Ovary (tissue), 9 donors: ENCODE results near the gene PPM1M. TPM values are rescaled to one million over a fixed set of nuclear protein-coding genes. Genes with fewer than 3 reads are reported as not detected.

Experiments used
- DNase-seq, 5 donors: peaks; one replicate each; pipeline ENCODE4 v3.0.0-alpha.2; 2019 to 2020
- H3K27ac ChIP-seq, 2 donors: fragments of 200-600 bp; one replicate each; pipeline versions ENCODE4 v1.5.1 to v1.8.0; 2019 to 2022
- H3K27me3 ChIP-seq: fragments of 200-600 bp; one replicate; pipeline ENCODE4 v1.8.0; 2022
- H3K36me3 ChIP-seq: fragments of 200-600 bp; sonication (generic); one replicate; pipeline ENCODE4 v1.5.1; 2019
- H3K4me1 ChIP-seq: one replicate; pipeline ENCODE4 v1.8.1; 2013; ENCODE audit warnings: mild to moderate bottlenecking, moderate library complexity; ENCODE audit not compliant: insufficient read depth
- H3K4me3 ChIP-seq: fragments of 200-600 bp; sonication (generic); one replicate; pipeline ENCODE4 v1.5.1; 2017
- H3K9me3 ChIP-seq, 2 donors: fragments of 200-600 bp in 1 of 2; sonication (generic) in 1 of 2; one replicate each; pipeline versions ENCODE4 v1.5.1 to v1.8.1; 2013 to 2019; ENCODE audit warnings: mild to moderate bottlenecking in 1 of 2, moderate library complexity in 1 of 2
- EP300 ChIP-seq: sonication (generic); formaldehyde crosslinking; IDR thresholded peaks from one replicate; pipeline ENCODE4 v1.6.1; 2017; ENCODE audit warnings: antibody characterized with exemption
- POLR2A ChIP-seq: fragments of 450-650 bp; IDR thresholded peaks from one replicate; pipeline ENCODE4 v1.6.1; 2017; ENCODE audit warnings: antibody characterized with exemption, mild to moderate bottlenecking, moderate library complexity
- WGBS, 3 donors: extraction: QIAGEN DNeasy Blood & Tissue Kit in 1 of 3; methylation state at CpG; one replicate each; pipeline versions ENCODE4 v1.1.5 to v1.1.7; 2013 to 2017; 5-methylcytosine and 5-hydroxymethylcytosine counted together
- intact Hi-C, 4 donors: fragments of 100-400 bp; cut with DNase I; formaldehyde crosslinking; loops; one replicate each; pipeline versions ENCODE4 v1.11.0 to v1.15.1; 2022 to 2023
- polyA plus RNA-seq, 2 donors: library from polyadenylated mRNA; stranded (reverse); fragments of 200-250 nt in 1 of 2; fragments of 350-450 nt in 1 of 2; fragmentation: Illumina TruSeq in 1 of 2; extraction: RNeasy Lipid Tissue Mini Kit (QIAGEN cat#74804) in 1 of 2; gene quantifications; one replicate each; pipeline ENCODE4 v1.2.3, GENCODE V29; 2013 to 2014
- total RNA-seq, 7 donors: library from RNA; depleted of rRNA in 2 of 7; stranded (reverse); fragments of >200 nt in 2 of 7; fragmentation: NEBNext Ultra II Directional in 3 of 7; extraction: Animal tissue kit (Norgen Biotek cat#: 25700) in 3 of 7; gene quantifications; one replicate each; pipeline versions ENCODE4 v1.1.0 to v1.2.4, GENCODE V29; 2016 to 2023
- TF ChIP-seq, protein P1 (sequence below), 3 donors: fragments of 450-650 bp in 2 of 3; fragments of 200-600 bp in 1 of 3; IDR thresholded peaks; one replicate each; pipeline versions ENCODE4 v1.5.1 to v1.8.0; 2016 to 2022; ENCODE audit warnings: antibody characterized with exemption in 3 of 3, mild to moderate bottlenecking in 1 of 3
- donor health status: DM: no; HTN: no; CAD: no; lungs with moderate emphysema.
- donor health status: DM: no; HTN: no; CAD: no.
- donor health status: Bipolar disorder and iron deficiency.
- donor health status: DM: yes; HTN: yes; CAD: no.
- donor health status: DM: no; HTN: no; CAD: no.
- donor health status: DM: yes; HTN: yes; CAD: no.

The PPM1M gene
- total and polyA plus RNA-seq, 9 donors = 15.4 to 48.4 (median 25.7) TPM

DNA sequence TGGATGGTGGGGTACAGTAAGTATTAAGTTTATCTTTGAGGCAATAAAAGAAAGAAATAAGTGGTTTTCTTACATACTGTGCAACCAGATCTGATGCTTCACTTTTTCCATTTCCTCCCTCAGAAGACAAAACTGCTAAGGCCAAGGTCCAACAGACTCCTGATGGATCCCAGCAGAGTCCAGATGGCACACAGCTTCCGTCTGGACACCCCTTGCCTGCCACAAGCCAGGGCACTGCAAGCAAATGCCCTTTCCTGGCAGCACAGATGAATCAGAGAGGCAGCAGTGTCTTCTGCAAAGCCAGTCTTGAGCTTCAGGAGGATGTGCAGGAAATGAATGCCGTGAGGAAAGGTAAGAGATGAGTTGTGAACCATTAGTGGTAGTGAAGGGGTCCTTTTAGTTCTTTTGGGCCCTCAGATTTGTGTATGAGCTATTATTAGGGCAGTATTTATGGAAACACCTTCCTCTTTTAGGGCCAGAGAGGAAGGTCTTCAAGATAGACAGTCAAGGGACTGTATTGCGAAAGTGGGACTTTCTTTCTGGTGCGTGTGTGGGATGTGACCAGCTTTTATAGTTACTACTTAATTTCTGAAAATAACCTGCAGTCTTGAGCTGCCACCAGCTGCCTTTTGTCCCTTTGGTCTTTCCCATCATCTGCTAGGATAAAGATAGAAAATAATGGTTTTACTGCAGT is 43.0 kb upstream of the PPM1M start:
- TF ChIP-seq, protein P1, sequence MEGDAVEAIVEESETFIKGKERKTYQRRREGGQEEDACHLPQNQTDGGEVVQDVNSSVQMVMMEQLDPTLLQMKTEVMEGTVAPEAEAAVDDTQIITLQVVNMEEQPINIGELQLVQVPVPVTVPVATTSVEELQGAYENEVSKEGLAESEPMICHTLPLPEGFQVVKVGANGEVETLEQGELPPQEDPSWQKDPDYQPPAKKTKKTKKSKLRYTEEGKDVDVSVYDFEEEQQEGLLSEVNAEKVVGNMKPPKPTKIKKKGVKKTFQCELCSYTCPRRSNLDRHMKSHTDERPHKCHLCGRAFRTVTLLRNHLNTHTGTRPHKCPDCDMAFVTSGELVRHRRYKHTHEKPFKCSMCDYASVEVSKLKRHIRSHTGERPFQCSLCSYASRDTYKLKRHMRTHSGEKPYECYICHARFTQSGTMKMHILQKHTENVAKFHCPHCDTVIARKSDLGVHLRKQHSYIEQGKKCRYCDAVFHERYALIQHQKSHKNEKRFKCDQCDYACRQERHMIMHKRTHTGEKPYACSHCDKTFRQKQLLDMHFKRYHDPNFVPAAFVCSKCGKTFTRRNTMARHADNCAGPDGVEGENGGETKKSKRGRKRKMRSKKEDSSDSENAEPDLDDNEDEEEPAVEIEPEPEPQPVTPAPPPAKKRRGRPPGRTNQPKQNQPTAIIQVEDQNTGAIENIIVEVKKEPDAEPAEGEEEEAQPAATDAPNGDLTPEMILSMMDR (IDR thresholded peaks at IDR 0.05) = no peak
- TF ChIP-seq EP300 (no peak), POLR2A (no peak)
- 86 to 89% (median 88%) methylated on average over 4 of the region's 4 CpGs for WGBS, 3 donors
- H3K9me3 ChIP-seq = no peaks in the 10 kb centered on the region
- no peak overlapping the region for H3K4me3 ChIP-seq
- no peaks in the 10 kb centered on the region for H3K36me3 ChIP-seq
- H3K4me1 ChIP-seq = peaks cover 5% of the 10 kb centered on the region
- no peaks in the 10 kb centered on the region for H3K27me3 ChIP-seq
- no peak overlapping the region for H3K27ac ChIP-seq
- DNase-seq = no peak
- intact Hi-C loops = no loop called here

DNA sequence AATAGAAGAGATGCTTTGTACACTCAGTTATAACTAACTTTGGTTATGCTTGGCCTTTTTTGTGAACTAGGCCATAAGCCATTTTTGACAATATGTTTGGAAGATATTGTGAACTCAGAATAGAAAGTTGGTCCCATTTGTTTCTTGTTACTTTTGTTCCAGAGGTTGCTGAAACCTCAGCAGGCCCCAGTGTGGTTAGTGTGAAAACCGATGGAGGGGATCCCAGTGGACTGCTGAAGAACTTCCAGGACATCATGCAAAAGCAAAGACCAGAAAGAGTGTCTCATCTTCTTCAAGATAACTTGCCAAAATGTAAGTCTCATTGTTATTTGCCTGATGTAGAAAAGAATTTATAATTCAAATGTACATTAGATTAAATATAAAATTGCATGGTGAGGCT is 41.9 kb upstream of the PPM1M start:
- no peak overlapping the region for H3K4me3 ChIP-seq

DNA sequence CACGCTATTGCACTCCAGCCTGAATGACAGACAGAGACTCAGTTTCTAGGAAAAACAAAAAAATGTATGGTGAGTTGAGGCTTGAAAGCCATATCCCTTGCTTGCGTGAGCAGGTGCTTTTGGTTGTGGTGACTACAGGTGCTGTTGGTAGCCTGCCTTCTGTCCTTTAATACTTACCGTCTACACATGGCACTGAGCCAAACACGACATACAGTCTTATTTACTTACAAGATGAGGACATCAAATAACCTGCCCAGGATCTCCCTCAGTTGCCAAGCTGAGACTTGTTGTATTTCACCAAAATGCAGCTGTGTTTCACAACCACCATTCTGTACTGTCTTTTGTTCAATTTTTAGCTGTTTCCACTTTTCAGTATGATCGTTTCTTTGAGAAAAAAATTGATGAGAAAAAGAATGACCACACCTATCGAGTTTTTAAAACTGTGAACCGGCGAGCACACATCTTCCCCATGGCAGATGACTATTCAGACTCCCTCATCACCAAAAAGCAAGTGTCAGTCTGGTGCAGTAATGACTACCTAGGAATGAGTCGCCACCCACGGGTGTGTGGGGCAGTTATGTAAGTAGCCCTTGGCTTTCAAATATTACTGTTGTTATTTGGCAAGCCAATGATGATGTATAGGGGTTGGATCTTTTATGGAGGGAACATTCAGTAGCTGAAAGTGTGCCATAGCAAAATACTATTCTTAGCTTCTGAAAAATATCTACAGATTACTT is 41.1 kb upstream of the PPM1M start:
- WGBS, 3 donors = 79 to 82% (median 81%) methylated on average over 10 of the region's 10 CpGs
- Histone ChIP-seq H3K4me1 (no peaks in the 10 kb centered on the region), H3K27me3 (no peaks in the 10 kb centered on the region), H3K27ac (no peak overlapping the region), H3K36me3 (no peaks in the 10 kb centered on the region), H3K9me3 (no peaks in the 10 kb centered on the region), H3K4me3 (no peak overlapping the region)
- no peak for DNase-seq
- TF ChIP-seq EP300 (no peak), POLR2A (no peak)
- TF ChIP-seq, protein P1 (IDR thresholded peaks at IDR 0.05) = no peak
- intact Hi-C loops = no loop called here

More for the DNA sequence above, 41.9 kb upstream of the PPM1M start:
- DNase-seq = no peak
- H3K9me3 ChIP-seq = no peaks in the 10 kb centered on the region
- no peaks in the 10 kb centered on the region for H3K27me3 ChIP-seq
- no peak overlapping the region for H3K27ac ChIP-seq
- peaks cover 2% of the 10 kb centered on the region for H3K4me1 ChIP-seq
- TF ChIP-seq EP300 (no peak), POLR2A (no peak)
- TF ChIP-seq, protein P1 (IDR thresholded peaks at IDR 0.05) = no peak
- no peaks in the 10 kb centered on the region for H3K36me3 ChIP-seq
- WGBS, 3 donors = 84 to 91% (median 89%) methylated on average over 1 of the region's 1 CpG
- intact Hi-C loops = no loop called here

- intact Hi-C loops = no loop called here
- no peaks in the 10 kb centered on the region for H3K9me3 ChIP-seq
- no peaks in the 10 kb centered on the region for H3K36me3 ChIP-seq
- no peaks in the 10 kb centered on the region for H3K4me1 ChIP-seq
- no peak for DNase-seq
- H3K27me3 ChIP-seq = no peaks in the 10 kb centered on the region
- TF ChIP-seq, protein P1 (IDR thresholded peaks at IDR 0.05) = no peak
- TF ChIP-seq EP300 (no peak), POLR2A (no peak)
- no peak overlapping the region for H3K27ac ChIP-seq
- H3K4me3 ChIP-seq = no peak overlapping the region
- WGBS, 3 donors = 82 to 88% (median 85%) methylated on average over 6 of the region's 6 CpGs
Measured at GRCh38 chr3:52205727-52206372, 39.7 kb upstream of the PPM1M start.
